8988T (cell line): ENCODE data around the gene BMPR1B.

ENCODE experiments used
- DNase-seq: peaks from one replicate; pipeline ENCODE4 v3.0.0; 2011

BMPR1B gene

DNA sequence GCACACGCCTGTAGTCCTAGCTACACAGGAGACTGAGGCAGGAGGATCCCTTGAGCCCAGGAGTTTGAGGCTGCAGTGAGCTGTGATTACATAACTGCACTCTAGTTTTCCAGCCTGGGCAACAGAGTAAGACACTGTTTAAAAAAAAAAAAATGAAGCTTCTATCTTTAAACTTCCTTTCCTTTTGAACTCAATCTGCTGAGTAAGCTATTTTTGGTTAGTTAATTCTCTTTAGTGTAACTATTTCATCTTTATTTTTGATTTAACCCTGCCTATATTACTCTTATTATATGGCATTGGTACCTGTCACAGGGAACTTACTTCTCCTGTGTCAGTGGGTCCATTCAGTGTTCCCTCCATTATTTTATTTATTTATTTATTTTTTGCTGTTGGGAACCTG, 160.8 kb downstream of the BMPR1B start:
- DNase-seq: no peak

DNA sequence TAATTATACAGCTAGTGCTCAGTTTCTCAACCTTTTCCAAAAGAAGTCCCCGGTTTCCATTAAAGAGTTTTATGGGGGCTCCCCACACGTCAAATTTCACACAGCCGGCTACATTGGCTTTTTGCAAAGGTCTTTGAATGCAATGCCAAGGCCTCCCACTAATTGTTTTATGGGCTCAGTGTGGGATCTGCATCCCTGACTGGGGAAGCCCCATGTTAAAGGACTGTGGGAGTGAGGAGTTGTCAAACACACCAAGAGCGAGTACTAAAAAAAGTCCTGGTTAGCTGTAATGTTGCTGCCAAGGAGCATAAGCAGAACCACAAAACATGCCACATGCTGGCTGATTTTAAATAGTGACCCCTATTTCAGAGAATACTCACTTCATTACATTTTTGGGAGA, 162.6 kb downstream of the BMPR1B start:
- DNase-seq: no peak

DNA sequence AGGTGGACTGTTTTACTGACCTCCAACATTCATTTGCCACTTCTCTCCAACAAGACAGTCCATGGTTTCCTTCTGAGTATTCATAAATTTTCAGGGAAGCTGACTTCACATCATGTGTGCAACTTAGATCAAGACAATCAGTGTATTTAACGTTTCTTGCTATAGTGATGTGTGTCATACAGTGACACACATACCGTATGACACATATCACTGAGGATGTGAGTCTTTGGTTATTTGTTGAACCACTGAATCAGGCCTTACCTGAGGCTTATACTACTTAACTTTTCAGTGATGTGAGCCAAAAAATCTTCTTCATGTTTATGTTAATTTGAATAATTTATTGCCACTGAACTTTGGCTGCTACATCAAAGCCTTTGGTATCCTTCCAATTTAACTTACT, 166.8 kb downstream of the BMPR1B start:
- no peak for DNase-seq

DNA sequence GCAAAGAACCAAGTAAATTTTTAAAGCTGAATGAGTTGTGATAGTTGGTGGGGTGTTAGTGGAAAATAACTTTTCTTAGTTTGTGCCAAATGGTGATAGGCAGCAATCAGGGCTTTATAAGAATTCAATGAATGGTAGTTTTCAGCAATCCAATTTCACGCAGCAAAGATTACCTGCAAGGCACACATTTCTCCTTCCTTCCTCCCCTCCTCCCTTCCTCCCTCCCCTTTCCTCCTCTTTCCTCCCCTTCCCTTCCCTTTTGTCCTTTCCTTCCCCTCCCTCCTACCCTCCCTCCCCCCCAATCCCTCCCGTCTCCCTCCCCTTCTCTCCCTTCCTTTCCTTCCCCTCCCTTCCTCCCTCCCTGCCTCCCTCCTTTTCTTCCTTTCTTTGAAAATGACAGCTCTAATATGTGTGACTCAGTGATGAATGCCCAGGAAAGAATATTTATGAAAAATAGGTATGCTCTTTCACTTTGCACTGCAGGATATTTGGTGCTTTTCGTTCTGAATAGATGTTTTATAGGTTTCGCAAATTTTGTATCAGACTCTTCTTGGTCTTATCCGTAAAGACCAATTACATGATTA, 168.1 kb downstream of the BMPR1B start:
- DNase-seq: no peak

DNA sequence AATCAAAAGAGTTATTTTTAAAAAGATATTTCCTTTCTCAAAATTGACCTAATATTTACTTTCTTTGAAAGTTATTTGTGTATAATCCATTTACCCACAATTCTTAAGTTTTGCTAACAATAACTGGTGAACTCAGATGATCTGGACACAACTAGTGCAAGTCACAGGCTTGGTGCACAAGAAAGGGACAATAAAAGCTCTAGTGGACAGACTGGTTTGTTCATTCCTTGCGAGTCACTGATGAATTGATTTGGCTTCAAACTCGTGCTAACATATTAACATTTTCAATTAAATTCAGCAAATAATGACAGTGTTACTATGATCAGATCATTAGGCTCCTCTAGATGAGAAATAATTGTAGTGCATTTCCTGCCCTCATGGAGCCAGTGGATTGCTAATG, 169.2 kb downstream of the BMPR1B start:
- no peak for DNase-seq

DNA sequence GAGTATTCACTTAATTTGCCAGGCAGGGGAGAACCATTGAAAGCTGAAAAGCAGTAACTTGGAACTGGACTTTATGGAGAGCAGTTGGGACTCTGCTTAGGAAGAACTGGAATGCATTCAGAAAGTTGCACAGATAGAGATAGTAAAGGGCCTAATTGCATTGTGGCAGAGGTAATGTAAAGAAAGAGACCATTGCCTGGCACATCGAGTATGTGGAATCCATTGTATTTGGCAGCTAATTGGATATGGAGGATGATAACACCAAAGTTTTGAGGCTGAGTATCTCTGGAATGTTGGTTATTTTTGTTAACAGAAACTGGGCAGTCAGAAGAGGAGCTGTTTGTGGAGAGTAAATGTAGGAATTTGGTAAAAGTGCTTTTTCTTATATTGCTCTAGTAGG, 169.9 kb downstream of the BMPR1B start:
- DNase-seq: no peak

DNA sequence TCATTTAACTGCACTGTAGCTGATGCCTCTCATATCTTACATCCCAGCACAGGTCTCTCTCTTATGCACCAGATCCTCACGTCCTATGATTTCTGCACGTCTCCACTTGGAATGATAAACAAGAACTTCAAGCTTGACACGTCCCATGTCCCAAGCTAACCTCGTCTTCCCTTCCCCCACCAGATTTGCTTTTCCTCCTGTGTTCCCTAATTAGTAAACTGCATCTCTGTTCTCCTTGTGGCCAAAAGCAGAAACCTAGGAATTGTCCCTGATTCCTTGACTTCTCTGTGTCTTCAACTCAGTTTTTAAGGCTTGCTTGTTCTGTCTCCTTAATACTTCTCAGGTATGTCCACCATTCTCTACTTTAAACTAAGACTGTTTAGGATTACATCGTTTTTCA, 171.9 kb downstream of the BMPR1B start:
- DNase-seq: no peak

DNA sequence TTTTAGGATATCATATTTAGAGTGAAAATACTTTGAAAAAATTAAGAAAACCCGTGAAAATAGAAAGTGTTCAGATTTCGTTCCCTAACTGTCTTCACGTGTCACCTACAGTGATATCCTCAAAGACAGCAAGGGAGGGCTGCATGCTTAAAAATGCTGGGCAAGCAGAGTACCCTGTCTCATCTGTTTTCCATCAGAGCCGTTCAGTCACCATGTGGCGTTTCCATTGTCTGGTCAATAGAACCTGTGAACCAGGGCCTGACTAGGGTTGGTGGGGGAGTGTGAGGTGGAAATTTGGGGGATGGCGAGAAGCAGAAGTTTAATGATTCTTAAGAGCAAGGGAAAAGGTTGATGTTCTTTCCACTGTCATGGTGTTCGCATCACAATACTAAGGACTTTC, 173.9 kb downstream of the BMPR1B start:
- no peak for DNase-seq

DNA sequence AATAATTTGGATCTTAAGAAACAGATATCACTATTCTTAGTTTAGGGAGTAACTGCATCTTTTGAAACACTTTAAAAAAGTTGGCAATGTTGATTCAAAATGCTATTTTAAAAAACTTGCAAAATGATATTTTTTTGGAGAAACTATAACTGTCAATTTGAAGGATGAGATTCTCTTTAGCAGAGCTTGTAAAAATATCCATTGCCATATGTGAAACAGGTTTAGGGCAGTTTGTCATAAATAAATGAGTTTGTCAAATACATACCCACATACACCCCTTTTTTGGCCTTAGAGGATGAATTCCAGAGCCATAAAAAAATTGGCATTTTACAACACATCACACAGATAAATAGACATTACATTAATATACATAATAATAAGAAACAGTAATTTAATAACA, 174.6 kb downstream of the BMPR1B start:
- DNase-seq: no peak

DNA sequence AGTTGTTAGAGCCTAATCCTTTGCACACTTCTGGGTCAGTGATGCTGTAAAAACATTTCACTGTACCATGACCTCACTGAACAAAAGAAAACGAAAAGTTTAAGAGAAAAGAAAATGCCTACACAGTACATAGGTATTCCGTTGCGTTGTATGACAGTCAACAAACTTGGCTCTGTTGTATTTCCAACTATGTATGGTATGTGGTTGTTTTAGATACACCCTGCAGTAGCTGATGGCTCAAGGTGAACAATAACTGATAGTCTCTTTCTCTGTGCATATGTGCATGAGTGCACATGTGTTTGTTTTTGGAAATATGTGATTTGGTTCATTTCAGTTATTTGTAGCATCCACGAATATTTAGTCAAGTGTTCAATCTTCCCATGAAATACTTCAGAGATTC, 176.0 kb downstream of the BMPR1B start:
- DNase-seq: no peak

DNA sequence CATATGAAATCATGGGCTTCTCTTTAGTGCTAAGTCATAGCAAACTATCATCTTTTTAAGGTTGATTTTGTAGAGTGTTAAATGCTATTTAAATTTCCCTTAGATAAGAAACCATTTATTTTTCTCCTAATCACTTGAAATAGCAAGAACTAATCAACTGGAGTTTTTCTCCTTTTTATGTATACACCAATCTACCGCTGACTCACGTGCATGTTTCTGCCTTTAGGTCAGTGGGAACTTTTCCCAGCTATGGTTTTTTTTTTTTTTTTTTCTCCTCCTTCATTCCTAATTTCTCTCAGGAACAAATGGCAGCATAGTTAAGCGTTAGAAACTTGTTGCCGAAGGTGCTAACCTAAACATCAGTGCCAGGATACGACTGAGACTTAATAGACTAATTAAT, 176.4 kb downstream of the BMPR1B start:
- DNase-seq: no peak

DNA sequence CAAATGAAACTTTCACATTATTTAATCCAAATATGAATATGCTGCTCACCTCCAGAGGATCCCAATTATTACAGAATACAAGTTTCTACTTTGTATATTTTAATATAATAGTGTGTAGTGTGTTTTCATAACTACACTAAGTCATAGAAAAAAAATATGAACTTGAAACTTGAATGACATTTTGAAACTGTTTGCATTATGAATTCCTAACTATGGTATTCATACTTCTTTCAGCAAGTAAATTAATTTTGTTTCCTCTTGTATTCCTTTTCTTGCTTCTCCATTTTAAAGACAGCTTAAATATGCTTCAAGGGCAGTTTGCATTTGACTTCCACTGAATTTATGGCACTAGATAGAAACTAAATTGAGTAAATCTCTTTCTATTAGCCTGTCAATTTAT, 177.1 kb downstream of the BMPR1B start:
- no peak for DNase-seq

DNA sequence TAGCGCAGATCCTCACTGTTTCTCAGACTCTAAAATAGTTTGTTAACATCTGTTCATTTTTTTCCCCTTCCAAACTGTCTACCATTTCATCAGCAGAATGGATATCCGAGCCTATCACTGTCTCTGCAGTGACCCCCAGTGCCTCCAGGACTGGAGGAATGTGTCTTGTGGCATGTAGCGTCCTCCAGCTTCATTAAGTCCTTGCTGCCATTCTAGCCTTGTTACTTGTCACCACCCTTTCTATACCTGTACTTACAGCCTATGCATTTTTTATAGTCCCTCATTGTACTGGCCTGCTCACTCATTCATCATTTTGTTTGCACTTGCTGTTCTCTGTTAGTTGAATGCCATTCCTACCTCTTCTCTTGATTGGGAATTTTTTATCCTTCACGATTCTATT, 179.1 kb downstream of the BMPR1B start:
- no peak for DNase-seq

DNA sequence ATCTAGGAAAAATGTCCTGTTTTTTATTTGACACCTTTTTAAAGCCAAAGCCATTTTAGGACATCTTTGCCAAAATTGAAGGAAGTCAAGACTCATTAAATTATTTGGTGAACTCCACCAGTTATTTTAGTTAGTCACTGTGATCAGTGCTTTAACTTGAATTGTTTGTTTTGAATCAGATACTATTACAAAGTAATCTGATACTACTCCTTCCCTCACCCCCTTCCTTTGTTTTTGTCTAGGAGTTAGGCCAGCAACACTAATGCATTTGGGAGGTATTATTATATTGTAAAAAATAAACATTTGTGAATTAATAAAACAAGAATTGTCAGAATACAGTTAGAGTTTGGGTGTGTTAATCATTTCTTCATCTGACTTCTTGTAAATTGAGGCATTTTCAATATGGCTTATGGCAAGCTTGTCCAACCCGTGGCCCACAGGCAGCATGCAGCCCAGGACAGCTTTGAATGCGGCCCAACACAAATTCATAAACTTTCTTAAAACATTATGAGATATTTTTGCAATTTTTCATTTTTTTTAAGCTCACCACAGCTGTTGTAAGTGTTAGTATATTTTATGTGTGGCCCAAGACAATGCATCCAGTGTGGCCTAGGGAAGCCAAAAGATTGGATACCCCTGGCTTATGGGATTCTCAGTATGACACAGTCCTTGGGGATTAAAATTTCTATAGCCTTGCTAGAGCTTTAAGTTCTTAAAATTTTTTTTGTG, 182.2 kb downstream of the BMPR1B start:
- DNase-seq: no peak

DNA sequence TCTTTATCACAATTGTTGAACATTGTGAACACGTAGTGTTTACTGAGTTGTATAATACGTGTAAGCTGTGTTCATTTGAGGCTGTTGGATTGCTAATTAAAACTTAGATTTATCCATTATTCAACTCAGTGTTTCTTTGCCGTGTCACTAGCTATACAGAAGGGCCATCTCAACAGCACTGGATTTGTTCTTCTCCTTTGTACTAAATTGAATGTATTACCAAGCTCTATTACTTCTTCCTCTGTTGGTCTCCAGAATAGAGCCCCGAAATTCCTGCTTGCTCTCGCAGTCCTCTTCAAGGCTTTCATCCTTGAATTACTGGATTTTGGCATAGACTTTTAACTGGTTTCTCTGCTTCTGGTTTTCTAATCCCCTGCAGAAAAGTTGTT, 182.8 kb downstream of the BMPR1B start:
- no peak for DNase-seq

DNA sequence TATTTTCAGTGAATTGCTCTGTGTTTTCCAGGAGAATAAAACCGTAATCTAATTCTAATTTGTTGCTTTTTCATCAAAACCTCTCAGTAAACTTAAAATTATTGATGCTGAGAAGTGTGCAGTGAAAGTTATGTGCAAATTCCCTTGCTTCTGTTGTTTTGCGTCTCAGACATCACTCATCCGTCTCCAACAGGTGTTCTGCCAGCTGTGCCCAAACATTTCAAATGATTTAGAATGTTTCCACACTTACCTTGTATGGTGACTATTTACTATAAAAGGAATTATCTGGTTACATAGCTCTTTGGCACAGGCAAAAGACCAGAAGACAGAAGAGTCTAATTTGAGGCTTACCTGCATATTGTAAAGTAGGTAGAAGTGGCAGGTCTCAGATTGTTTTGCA, 184.0 kb downstream of the BMPR1B start:
- DNase-seq: no peak

DNA sequence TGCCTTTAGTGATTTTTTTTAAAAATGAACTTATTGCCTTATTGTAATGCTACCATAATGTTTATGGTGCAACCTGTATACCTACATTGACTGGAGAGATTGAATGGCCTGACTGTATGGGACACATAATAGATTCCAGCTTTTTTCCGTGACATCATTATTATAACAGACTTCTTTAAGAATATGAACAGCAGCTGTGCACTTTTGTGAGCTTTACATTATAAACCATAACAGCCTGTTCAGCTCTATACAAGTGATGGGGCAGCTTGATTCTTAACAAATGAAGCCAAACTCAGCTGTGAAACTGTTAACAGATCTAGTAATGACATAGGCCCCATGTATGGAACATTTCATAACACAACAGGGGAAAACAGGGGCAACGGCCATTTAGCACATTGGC, 187.0 kb downstream of the BMPR1B start:
- no peak for DNase-seq

DNA sequence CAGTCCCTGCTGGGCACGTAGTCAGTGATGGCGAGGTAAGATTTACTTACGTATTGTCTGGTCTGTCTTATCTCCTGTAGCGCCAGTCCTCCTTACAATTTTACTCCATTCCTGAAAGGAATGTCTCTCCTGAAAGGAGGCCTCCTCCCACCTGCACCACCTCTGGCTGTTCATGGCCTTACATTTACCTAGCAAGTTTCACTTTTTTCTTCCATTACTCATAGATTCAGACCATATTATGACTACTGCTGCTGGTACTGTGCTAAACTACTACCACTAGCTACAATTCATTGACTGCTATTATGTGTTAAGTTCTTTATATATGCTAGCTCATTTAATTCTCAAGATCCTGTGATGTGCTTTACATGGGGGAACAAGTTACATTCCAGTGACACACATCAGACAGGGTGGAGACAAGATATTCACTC, 189.9 kb downstream of the BMPR1B start:
- DNase-seq: no peak

DNA sequence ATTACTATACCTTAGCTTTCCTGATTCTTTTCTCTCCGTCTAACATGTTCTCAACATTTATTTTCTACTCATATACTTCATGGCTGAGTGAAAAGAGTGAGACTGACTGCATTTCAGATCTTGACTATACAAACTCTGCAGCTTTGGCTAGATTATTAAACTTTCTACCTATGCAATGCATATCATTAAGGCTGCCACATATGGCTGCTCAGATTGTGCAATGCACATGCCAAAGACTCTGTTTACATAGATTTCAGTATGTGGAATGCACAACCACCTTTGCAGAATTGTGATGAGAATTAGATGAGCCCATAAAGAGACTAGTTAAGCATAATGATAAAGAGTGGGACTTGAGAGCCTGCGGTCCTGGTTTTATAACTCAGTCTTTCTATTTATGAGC, 196.5 kb downstream of the BMPR1B start:
- no peak for DNase-seq

DNA sequence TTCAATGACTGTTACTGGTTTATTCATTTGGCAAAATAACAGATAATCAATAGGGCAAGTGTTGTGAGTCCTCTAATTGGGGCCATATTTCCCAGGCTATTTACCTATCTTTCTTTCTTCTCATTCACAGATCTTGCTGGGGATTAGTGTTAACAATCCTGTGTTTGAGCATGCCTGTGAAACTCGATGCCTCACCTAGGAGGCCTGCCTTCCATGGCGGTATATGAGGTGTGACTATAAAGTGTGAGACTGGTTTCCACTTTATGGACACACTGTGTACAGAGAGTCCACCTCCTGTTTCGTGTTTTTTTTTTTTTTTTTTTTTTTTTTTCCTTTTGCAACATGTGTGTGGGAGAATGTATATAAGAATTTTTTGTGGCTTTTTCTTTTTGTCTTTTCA, 199.3 kb downstream of the BMPR1B start:
- DNase-seq: no peak

DNA sequence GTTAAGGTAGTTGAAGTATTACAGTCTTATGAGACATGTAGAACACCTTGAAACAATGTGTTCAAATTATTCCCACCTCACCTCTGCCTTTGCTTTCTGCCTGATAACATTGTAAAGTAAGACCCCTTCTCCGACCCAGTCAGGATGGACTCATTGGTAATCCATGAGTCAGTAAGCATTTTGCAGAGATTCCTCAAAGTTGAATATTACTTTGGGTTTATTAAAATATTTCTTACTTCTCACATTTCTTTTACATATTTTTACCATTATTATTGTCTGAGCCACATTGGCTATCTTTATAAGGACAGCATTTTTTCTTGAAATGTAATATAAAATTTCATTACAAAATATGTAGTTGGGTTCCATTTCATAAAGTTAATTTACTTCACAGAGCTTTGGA, 201.6 kb downstream of the BMPR1B start:
- no peak for DNase-seq

DNA sequence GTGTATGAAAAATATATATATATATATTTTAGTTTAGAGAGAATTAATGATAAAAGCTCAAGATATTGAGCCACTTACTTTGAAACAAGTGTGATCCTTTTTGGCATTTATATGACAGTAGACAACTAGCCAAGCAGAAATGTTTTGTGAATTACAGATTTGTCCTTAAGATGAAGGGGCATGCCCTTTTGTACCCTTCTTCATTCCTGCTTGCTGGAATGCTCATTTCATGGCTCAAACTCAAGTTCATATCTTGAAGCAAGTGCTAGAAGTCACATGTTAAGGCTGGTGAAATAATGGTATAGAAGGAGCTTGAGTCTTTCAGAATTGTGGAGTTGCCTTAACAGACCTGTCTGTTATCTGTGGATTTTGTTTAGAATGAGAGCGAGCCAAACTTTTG, 203.0 kb downstream of the BMPR1B start:
- no peak for DNase-seq

DNA sequence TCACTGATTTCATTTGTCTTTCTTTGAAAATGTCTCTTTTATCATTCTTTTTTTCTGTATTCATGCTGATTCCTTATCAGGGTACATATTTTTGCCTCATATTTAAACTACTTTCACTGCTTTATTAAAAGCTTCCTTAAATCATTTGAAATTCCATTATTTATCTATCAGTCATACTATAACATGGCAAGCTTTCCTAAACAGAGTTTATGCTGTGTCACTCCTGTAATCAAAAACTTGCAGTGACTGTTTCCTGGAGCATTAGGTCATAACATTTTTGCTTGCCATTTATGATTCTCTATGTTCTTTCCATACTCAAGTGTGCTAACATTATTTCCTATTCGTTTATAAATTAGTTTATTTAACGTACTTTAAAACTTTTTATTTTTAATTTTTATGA, 203.7 kb downstream of the BMPR1B start:
- DNase-seq: no peak

DNA sequence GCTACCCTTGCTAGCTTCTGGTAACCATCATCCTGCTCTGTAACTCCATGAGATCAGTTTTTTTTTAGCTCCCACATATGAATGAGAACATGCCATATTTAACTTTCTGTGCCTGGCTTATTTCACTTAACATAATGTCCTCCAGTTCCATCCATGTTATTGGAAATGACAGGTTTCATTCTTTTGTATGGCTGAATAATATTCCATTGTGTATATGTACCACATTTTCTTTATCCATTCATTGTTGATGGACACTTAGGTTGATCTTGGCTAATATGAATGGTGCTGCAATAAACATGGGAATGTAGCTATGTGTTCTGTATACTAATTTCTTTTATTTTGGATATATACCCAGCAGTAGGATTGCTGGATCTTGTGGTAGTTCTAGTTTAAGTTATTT, 204.7 kb downstream of the BMPR1B start:
- no peak for DNase-seq

DNA sequence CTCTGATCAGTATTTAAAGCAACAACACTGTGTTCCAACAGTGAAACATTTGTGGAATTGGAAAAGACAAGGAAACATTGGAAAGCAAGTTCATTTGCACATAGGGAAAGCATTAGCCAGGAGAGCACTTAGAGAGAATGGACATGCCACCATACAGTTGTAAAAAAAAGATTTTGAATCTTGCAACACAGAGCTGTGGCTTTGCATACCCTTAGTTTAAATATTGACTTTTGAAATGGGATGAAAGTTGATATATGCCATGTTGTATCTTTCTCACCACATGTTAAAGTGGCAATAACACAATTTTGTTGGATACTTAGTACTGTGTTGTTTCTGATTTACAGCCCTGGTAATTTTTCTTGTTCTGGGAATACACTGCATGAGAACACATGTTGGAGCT, 208.1 kb downstream of the BMPR1B start:
- DNase-seq: no peak
